ENCODE data around the gene KRTAP16-1.

KRTAP16-1 gene

DNA sequence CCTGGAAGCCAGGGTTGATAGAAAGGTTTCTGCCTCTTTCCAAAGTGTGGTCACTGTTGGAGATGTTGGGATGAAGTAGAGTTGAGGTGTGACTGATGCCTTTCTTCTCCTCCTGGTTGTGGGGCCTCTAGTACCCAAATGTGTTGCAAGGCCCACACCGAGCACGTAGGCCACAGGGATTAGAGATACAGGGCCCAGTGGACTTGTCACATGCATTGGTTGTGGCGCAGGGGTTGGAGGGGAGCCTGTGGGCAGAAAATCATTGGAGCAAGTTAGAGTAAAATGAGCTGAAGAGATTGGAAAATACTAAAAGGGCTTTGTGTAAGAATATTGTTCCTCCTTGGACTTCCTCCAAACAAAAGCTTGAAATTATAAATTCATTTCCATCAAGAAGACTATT, 36.9 kb upstream of the KRTAP16-1 start:
- TF ChIP-seq, protein P1, sequence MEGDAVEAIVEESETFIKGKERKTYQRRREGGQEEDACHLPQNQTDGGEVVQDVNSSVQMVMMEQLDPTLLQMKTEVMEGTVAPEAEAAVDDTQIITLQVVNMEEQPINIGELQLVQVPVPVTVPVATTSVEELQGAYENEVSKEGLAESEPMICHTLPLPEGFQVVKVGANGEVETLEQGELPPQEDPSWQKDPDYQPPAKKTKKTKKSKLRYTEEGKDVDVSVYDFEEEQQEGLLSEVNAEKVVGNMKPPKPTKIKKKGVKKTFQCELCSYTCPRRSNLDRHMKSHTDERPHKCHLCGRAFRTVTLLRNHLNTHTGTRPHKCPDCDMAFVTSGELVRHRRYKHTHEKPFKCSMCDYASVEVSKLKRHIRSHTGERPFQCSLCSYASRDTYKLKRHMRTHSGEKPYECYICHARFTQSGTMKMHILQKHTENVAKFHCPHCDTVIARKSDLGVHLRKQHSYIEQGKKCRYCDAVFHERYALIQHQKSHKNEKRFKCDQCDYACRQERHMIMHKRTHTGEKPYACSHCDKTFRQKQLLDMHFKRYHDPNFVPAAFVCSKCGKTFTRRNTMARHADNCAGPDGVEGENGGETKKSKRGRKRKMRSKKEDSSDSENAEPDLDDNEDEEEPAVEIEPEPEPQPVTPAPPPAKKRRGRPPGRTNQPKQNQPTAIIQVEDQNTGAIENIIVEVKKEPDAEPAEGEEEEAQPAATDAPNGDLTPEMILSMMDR (IDR thresholded peaks at IDR 0.05; ENCODE audit: insufficient read depth, low read length) = no peak
- TF ChIP-seq, protein P2, sequence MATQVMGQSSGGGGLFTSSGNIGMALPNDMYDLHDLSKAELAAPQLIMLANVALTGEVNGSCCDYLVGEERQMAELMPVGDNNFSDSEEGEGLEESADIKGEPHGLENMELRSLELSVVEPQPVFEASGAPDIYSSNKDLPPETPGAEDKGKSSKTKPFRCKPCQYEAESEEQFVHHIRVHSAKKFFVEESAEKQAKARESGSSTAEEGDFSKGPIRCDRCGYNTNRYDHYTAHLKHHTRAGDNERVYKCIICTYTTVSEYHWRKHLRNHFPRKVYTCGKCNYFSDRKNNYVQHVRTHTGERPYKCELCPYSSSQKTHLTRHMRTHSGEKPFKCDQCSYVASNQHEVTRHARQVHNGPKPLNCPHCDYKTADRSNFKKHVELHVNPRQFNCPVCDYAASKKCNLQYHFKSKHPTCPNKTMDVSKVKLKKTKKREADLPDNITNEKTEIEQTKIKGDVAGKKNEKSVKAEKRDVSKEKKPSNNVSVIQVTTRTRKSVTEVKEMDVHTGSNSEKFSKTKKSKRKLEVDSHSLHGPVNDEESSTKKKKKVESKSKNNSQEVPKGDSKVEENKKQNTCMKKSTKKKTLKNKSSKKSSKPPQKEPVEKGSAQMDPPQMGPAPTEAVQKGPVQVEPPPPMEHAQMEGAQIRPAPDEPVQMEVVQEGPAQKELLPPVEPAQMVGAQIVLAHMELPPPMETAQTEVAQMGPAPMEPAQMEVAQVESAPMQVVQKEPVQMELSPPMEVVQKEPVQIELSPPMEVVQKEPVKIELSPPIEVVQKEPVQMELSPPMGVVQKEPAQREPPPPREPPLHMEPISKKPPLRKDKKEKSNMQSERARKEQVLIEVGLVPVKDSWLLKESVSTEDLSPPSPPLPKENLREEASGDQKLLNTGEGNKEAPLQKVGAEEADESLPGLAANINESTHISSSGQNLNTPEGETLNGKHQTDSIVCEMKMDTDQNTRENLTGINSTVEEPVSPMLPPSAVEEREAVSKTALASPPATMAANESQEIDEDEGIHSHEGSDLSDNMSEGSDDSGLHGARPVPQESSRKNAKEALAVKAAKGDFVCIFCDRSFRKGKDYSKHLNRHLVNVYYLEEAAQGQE (IDR thresholded peaks at IDR 0.05; ENCODE audit: insufficient replicate concordance, low read depth) = no peak
- TF ChIP-seq SPI1 (IDR thresholded peaks at IDR 0.05; ENCODE audit: borderline replicate concordance, low read depth) (no peak), POLR2AphosphoS5 (IDR thresholded peaks at IDR 0.05; ENCODE audit: low read depth) (no peak), GABPA (IDR thresholded peaks at IDR 0.05; ENCODE audit: low read depth) (no peak)
- Histone ChIP-seq H3K4me3 (replicated peaks; ENCODE audit: insufficient read depth, low read length) (no peak overlapping the region), H3K27ac (replicated peaks) (no peak overlapping the region), H3K27me3 (ENCODE audit: insufficient read depth, poor library complexity, severe bottlenecking) (no peaks in the 10 kb centered on the region)
- no peak for DNase-seq (ENCODE audit: low read depth in 1 of 2, low spot score in 1 of 2)

GRCh38 chr17:41343029-41343428, 33.9 kb upstream of the KRTAP16-1 start:
- TF ChIP-seq, protein P1 (IDR thresholded peaks at IDR 0.05; ENCODE audit: insufficient read depth, low read length) = no peak
- TF ChIP-seq SPI1 (IDR thresholded peaks at IDR 0.05; ENCODE audit: borderline replicate concordance, low read depth) (no peak), POLR2AphosphoS5 (IDR thresholded peaks at IDR 0.05; ENCODE audit: low read depth) (no peak), GABPA (IDR thresholded peaks at IDR 0.05; ENCODE audit: low read depth) (no peak)
- TF ChIP-seq, protein P2 (IDR thresholded peaks at IDR 0.05; ENCODE audit: insufficient replicate concordance, low read depth) = no peak
- no peak for DNase-seq (ENCODE audit: low read depth in 1 of 2, low spot score in 1 of 2)
- Histone ChIP-seq H3K27me3 (ENCODE audit: insufficient read depth, poor library complexity, severe bottlenecking) (peaks cover 4% of the 10 kb centered on the region), H3K27ac (replicated peaks) (no peak overlapping the region), H3K4me3 (replicated peaks; ENCODE audit: insufficient read depth, low read length) (no peak overlapping the region)

- no peak for DNase-seq (ENCODE audit: low read depth in 1 of 2, low spot score in 1 of 2)
- TF ChIP-seq, protein P1 (IDR thresholded peaks at IDR 0.05; ENCODE audit: insufficient read depth, low read length) = no peak
- TF ChIP-seq, protein P2 (IDR thresholded peaks at IDR 0.05; ENCODE audit: insufficient replicate concordance, low read depth) = no peak
- TF ChIP-seq GABPA (IDR thresholded peaks at IDR 0.05; ENCODE audit: low read depth) (no peak), POLR2AphosphoS5 (IDR thresholded peaks at IDR 0.05; ENCODE audit: low read depth) (no peak), SPI1 (IDR thresholded peaks at IDR 0.05; ENCODE audit: borderline replicate concordance, low read depth) (no peak)
- Histone ChIP-seq H3K27me3 (ENCODE audit: insufficient read depth, poor library complexity, severe bottlenecking) (peaks cover 4% of the 10 kb centered on the region), H3K27ac (replicated peaks) (no peak overlapping the region), H3K4me3 (replicated peaks; ENCODE audit: insufficient read depth, low read length) (no peak overlapping the region)
These were observed 32.1 kb upstream of the KRTAP16-1 start for GRCh38 chr17:41340934-41341861.

Data from HL-60 (cell line).